Neural cell (in vitro differentiated cells): ENCODE results near the gene BTBD3. TPM values are rescaled to one million over a fixed set of nuclear protein-coding genes. Genes with fewer than 3 reads are reported as not detected.

ENCODE experiments used
- H2AFZ ChIP-seq: fragments of 200-600, 300-800 bp; sonication (generic), shearing (Covaris generic); 2 replicates; pipeline ENCODE4 v1.6.0; 2014; ENCODE audit warnings: low read depth, mild to moderate bottlenecking, antibody characterized with exemption, low read length, moderate library complexity
- H3F3A ChIP-seq: fragments of 200-600 bp; shearing (Covaris generic); 2 replicates; pipeline ENCODE4 v1.6.1; 2016; ENCODE audit warnings: mild to moderate bottlenecking, moderate library complexity, mixed read lengths, antibody characterized with exemption, low read length; ENCODE audit not compliant: insufficient read depth, poor library complexity, severe bottlenecking
- H3K27ac ChIP-seq: fragments of 200-600, 300-800 bp; sonication (generic), shearing (Covaris generic); 2 replicates; pipeline ENCODE4 v1.5.1; 2014; ENCODE audit warnings: mild to moderate bottlenecking, low read length, moderate library complexity
- H3K27me3 ChIP-seq: fragments of 300-800, 200-600 bp; sonication (generic), shearing (Covaris generic); 2 replicates; pipeline ENCODE4 v1.6.0; 2014; ENCODE audit warnings: mild to moderate bottlenecking, low read depth, low read length, moderate library complexity; ENCODE audit not compliant: insufficient read depth
- H3K36me3 ChIP-seq: fragments of 300-800, 200-600 bp; sonication (generic), shearing (Covaris generic); 2 replicates; pipeline ENCODE4 v1.5.1; 2014; ENCODE audit warnings: mild to moderate bottlenecking, antibody characterized with exemption, low read length, moderate library complexity; ENCODE audit not compliant: insufficient read depth
- H3K4me2 ChIP-seq: fragments of 300-800, 200-600 bp; sonication (generic), shearing (Covaris generic); 2 replicates; pipeline ENCODE4 v1.6.0; 2014; ENCODE audit warnings: mild to moderate bottlenecking, low read length
- H3K4me3 ChIP-seq: fragments of 300-800, 200-600 bp; sonication (generic), shearing (Covaris generic); 2 replicates; pipeline ENCODE4 v1.5.1; 2014; ENCODE audit warnings: mild to moderate bottlenecking, low read length, moderate library complexity
- H3K79me2 ChIP-seq: fragments of 200-600 bp; shearing (Covaris generic); replicated peaks from 2 replicates; pipeline ENCODE4 v1.6.0; 2014; ENCODE audit warnings: mild to moderate bottlenecking, low read length, moderate library complexity; ENCODE audit not compliant: insufficient read depth
- H3K9ac ChIP-seq: fragments of 300-800, 200-600 bp; sonication (generic), shearing (Covaris generic); 2 replicates; pipeline ENCODE4 v1.6.1; 2016; ENCODE audit warnings: mild to moderate bottlenecking, low read length, mixed read lengths
- H3K9me2 ChIP-seq: fragments of 200-600 bp; shearing (Covaris generic); 2 replicates; pipeline ENCODE4 v1.6.1; 2016; ENCODE audit warnings: mild to moderate bottlenecking, low read length, mixed read lengths; ENCODE audit not compliant: insufficient read depth
- H3K9me3 ChIP-seq: fragments of 200-600, 300-800 bp; sonication (generic), shearing (Covaris generic); 2 replicates; pipeline ENCODE4 v1.6.1; 2016; ENCODE audit warnings: mild to moderate bottlenecking, mixed run types, low read length, moderate library complexity, mixed read lengths
- H4K20me1 ChIP-seq: fragments of 200-600 bp; shearing (Covaris generic); 2 replicates; pipeline ENCODE4 v1.6.1; 2016; ENCODE audit warnings: mild to moderate bottlenecking, mixed run types; ENCODE audit not compliant: insufficient read depth
- CTCF ChIP-seq: fragments of 450-650 bp; IDR thresholded peaks from 2 replicates; pipeline ENCODE4 v1.5.1; 2014; ENCODE audit warnings: antibody characterized with exemption, mild to moderate bottlenecking, moderate library complexity; ENCODE audit not compliant: poor library complexity, severe bottlenecking
- EP300 ChIP-seq: fragments of 450-650 bp; conservative IDR thresholded peaks from 2 replicates; pipeline ENCODE4 v1.6.1; 2014; ENCODE audit warnings: antibody characterized with exemption, mild to moderate bottlenecking, moderate library complexity; ENCODE audit not compliant: poor library complexity, severe bottlenecking
- EZH2 ChIP-seq: fragments of 200-600, 300-800 bp; shearing (Covaris generic), sonication (generic); IDR thresholded peaks from 2 replicates; pipeline ENCODE4 v1.6.1; 2014; ENCODE audit warnings: antibody characterized with exemption, low read length, borderline replicate concordance, mild to moderate bottlenecking; ENCODE audit not compliant: insufficient read depth, poor library complexity, severe bottlenecking
- MXI1 ChIP-seq: fragments of 450-650 bp; conservative IDR thresholded peaks from 2 replicates; pipeline ENCODE4 v1.6.1; 2014; ENCODE audit warnings: antibody characterized with exemption, mild to moderate bottlenecking; ENCODE audit not compliant: poor library complexity, severe bottlenecking
- POLR2AphosphoS5 ChIP-seq: IDR thresholded peaks from 2 replicates; pipeline ENCODE4 v1.6.1; 2012
- RAD21 ChIP-seq: fragments of 450-650 bp; conservative IDR thresholded peaks from 2 replicates; pipeline ENCODE4 v1.6.1; 2014; ENCODE audit warnings: antibody characterized with exemption, mild to moderate bottlenecking, moderate library complexity
- REST ChIP-seq: IDR thresholded peaks from 2 replicates; pipeline ENCODE4 v1.6.1; 2012; ENCODE audit warnings: borderline replicate concordance
- SMC3 ChIP-seq: fragments of 450-650 bp; conservative IDR thresholded peaks from 2 replicates; pipeline ENCODE4 v1.6.1; 2014; ENCODE audit warnings: antibody characterized with exemption, mild to moderate bottlenecking, moderate library complexity; ENCODE audit not compliant: poor library complexity
- TAF1 ChIP-seq: IDR thresholded peaks from 2 replicates; pipeline ENCODE4 v1.6.1; 2012; ENCODE audit warnings: low read depth
- polyA minus RNA-seq: library from RNA; depleted of rRNA, polyadenylated mRNA; stranded (reverse); fragments of >200 nt; gene quantifications from 2 replicates; pipeline ENCODE4 v1.2.3, GENCODE V29; 2014
- polyA plus RNA-seq: library from polyadenylated mRNA; depleted of rRNA; stranded (reverse); fragments of >200 nt; gene quantifications from 2 replicates; pipeline ENCODE4 v1.2.3, GENCODE V29; 2014

The BTBD3 gene
- polyA plus RNA-seq = 86.6 and 90.0 TPM in 2 replicates
- polyA minus RNA-seq = 128 and 146 TPM in 2 replicates

- H3F3A ChIP-seq = no peaks in the 10 kb centered on the region
- H3K4me2 ChIP-seq = peak within 1 kb of the TSS; percentile 27
- no peaks in the 10 kb centered on the region for H3K36me3 ChIP-seq
- H3K79me2 ChIP-seq = peaks cover 65% of the 10 kb centered on the region
- H3K9me2 ChIP-seq = no peaks in the 10 kb centered on the region
- no peak within 1 kb of the TSS for H3K9ac ChIP-seq
- no peaks in the 10 kb centered on the region for H4K20me1 ChIP-seq
- peak within 1 kb of the TSS; percentile 49 for H3K4me3 ChIP-seq
- no peak within 1 kb of the TSS for H2AFZ ChIP-seq
- H3K27me3 ChIP-seq = no peaks in the 10 kb centered on the region
- TF ChIP-seq SMC3 (peak; percentile 49), EP300 (no peak), CTCF (peak; percentile 47), RAD21 (peak; percentile 49)
- no peak within 1 kb of the TSS for H3K27ac ChIP-seq
- H3K9me3 ChIP-seq = no peaks in the 10 kb centered on the region
Observed at GRCh38 chr20:11917663-11918062, at the start of gene BTBD3. BTBD3 (plus strand) TSS chr20:11917893; CDS start chr20:11918276, 383 bp downstream.

DNA sequence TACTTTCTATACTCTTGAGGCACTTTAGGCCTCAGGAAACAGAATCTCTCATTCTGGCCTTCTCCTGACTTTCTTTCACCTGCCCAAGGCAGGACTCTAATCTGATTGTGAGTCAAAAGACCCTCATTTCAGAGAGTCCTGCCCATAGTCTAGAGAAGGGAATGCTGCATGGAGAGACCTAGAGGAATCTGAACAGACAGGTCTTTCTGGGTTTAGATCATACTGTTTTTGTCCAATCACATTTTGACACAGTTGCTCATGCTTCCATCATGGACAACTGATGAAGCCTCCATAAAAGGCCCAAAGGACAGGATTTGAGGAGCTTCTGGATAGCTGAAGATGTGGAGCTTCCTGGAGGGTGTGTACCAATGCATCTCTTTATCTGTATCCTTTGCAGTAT lies 48.1 kb upstream of the BTBD3 start:
- Histone ChIP-seq H2AFZ (no peak overlapping the region), H3K79me2 (no peaks in the 10 kb centered on the region), H3K27me3 (no peaks in the 10 kb centered on the region), H3K9me3 (no peaks in the 10 kb centered on the region), H4K20me1 (no peaks in the 10 kb centered on the region), H3K9me2 (no peaks in the 10 kb centered on the region), H3K36me3 (no peaks in the 10 kb centered on the region), H3K4me3 (no peak overlapping the region), H3K4me2 (no peak overlapping the region), H3F3A (no peaks in the 10 kb centered on the region), H3K9ac (no peak overlapping the region), H3K27ac (no peak overlapping the region)
- no peak for TF ChIP-seq TAF1
- no peak for TF ChIP-seq POLR2AphosphoS5
- no peak for TF ChIP-seq CTCF
- no peak for TF ChIP-seq MXI1
- no peak for TF ChIP-seq SMC3
- TF ChIP-seq RAD21 = no peak
- no peak for TF ChIP-seq EP300
- no peak for TF ChIP-seq EZH2
- TF ChIP-seq REST = no peak
